SK-N-SH (cell line): ENCODE measurements around the gene CDH23.

ENCODE experiments used
- CHD2 ChIP-seq: fragments of 150-350 bp; IDR thresholded peaks from 2 replicates; pipeline ENCODE4 v1.6.1; 2018; ENCODE audit warnings: low read length; ENCODE audit not compliant: partially characterized antibody
- CTCF ChIP-seq: fragments of 200-600 bp; sonication (generic); IDR thresholded peaks from 2 replicates; pipeline ENCODE4 v1.6.1; 2017; ENCODE audit warnings: antibody characterized with exemption, mild to moderate bottlenecking, moderate library complexity
- EP300 ChIP-seq, 2 experiments: IDR thresholded peaks; 2 replicates each; pipeline versions ENCODE4 v1.4.0 to v1.6.1; 2012; ENCODE audit warnings: borderline replicate concordance in 1 of 2, low read depth in 1 of 2, low read length in 1 of 2
- JUND ChIP-seq: IDR thresholded peaks from 2 replicates; pipeline ENCODE4 v1.4.0; 2012
- MAX ChIP-seq: IDR thresholded peaks from 2 replicates; pipeline ENCODE4 v1.4.0; 2012; ENCODE audit warnings: low read depth
- RAD21 ChIP-seq: IDR thresholded peaks from 2 replicates; pipeline ENCODE4 v1.6.1; 2012; ENCODE audit warnings: mild to moderate bottlenecking, low read length
- TEAD4 ChIP-seq: IDR thresholded peaks from 2 replicates; pipeline ENCODE4 v1.4.0; 2012; ENCODE audit warnings: mild to moderate bottlenecking, borderline replicate concordance; ENCODE audit not compliant: insufficient read depth

GRCh38 chr10:71840958-71841335, 444.2 kb downstream of the CDH23 start:
- TF ChIP-seq CTCF: no peak
- TF ChIP-seq CHD2: no peak
- TF ChIP-seq TEAD4: no peak
- TF ChIP-seq RAD21: no peak
- no peak for TF ChIP-seq EP300 (IDR thresholded peaks at IDR 0.05; ENCODE audit: borderline replicate concordance in 1 of 2, low read depth in 1 of 2, low read length in 1 of 2)
- TF ChIP-seq MAX: no peak
- no peak for TF ChIP-seq JUND
